HepG2 (cell line): Measurements from ENCODE around the gene IL1RAPL2. TPM values are rescaled to one million over a fixed set of nuclear protein-coding genes. Genes with fewer than 3 reads are reported as not detected.

Experiments used
- ATAC-seq: fragments of 200-7000 bp; cut with Tn5 transposase; 3 replicates; pipeline ENCODE4 v1.9.1; 2020; ENCODE audit warnings: mild to moderate bottlenecking, moderate library complexity
- BruUV-seq: library from RNA; stranded (reverse); fragments of 400-500 nt; replicated peaks from 2 replicates; lab custom pipeline; 2021; lab: Mats Ljungman, UMichigan
- CTCF ChIA-PET: fragments of 300-600 bp; formaldehyde crosslinking; extraction: SDS; loops from one replicate; lab custom pipeline; 2021; ENCODE audit warnings: low total read pairs, inconsistent platforms, low intra/inter-chr PET ratio; lab: Yijun Ruan, JAX
- POLR2A ChIA-PET: fragments of 350-600 bp; sonication (Branson Sonifier 250); formaldehyde crosslinking; loops from one replicate; lab custom pipeline; 2020; ENCODE audit warnings: antibody characterized with exemption, inconsistent platforms; lab: Yijun Ruan, JAX
- DNase-seq: peaks from one replicate; pipeline ENCODE4 v3.0.0-alpha.2; 2015; ENCODE audit warnings: low spot score
- FAIRE-seq: peaks from 3 replicates; lab custom pipeline; 2011; peaks lifted over from hg19 to GRCh38; lab: Jason Lieb, UNC
- H2AFZ ChIP-seq: one replicate; pipeline ENCODE4 v1.6.1; 2011; ENCODE audit warnings: low read length, inconsistent platforms
- H3K27ac ChIP-seq: fragments of 300-600 bp; 3 replicates; pipeline ENCODE4 v1.8.0; 2011; ENCODE audit warnings: mixed run types, mild to moderate bottlenecking, mixed read lengths, low read length, inconsistent platforms; ENCODE audit not compliant: insufficient read depth; ENCODE audit errors: extremely low read length
- H3K27me3 ChIP-seq, 2 experiments: fragments of 200-600 bp in 1 of 2; 2 replicates in 1 of 2; 3 replicates in 1 of 2; pipeline versions ENCODE4 v1.6.0 to v1.8.0; 2011; ENCODE audit warnings: low read length in 2 of 2, mild to moderate bottlenecking in 2 of 2, moderate library complexity in 2 of 2, inconsistent platforms in 1 of 2; ENCODE audit not compliant: insufficient read depth in 2 of 2, control insufficient read depth in 1 of 2
- H3K36me3 ChIP-seq, 2 experiments: fragments of 200-600 bp in 1 of 2; replicated peaks in 1 of 2; 2 replicates in 1 of 2; 3 replicates in 1 of 2; pipeline versions ENCODE4 v1.5.1 to v1.8.0; 2011; ENCODE audit warnings: low read length in 2 of 2, inconsistent platforms in 1 of 2; ENCODE audit not compliant: insufficient read depth in 2 of 2, control insufficient read depth in 1 of 2
- H3K4me1 ChIP-seq: 2 replicates; pipeline ENCODE4 v1.5.1; 2012; ENCODE audit warnings: low read length, inconsistent platforms; ENCODE audit not compliant: insufficient read depth
- H3K4me2 ChIP-seq: 2 replicates; pipeline ENCODE4 v1.6.0; 2011; ENCODE audit warnings: low read depth, low read length, inconsistent platforms
- H3K4me3 ChIP-seq, 3 experiments: fragments of 200-600 bp in 1 of 3; sonication (generic), shearing (Covaris generic) in 1 of 3; replicated peaks in 1 of 3; 2 replicates each; pipeline ENCODE4 v1.5.1; 2011 to 2016; ENCODE audit warnings: low read length in 3 of 3, inconsistent platforms in 2 of 3, low read depth in 2 of 3, mild to moderate bottlenecking in 2 of 3, control low read depth in 1 of 3, mixed read lengths in 1 of 3; ENCODE audit not compliant: insufficient read depth in 1 of 3
- H3K79me2 ChIP-seq: one replicate; pipeline ENCODE4 v1.6.1; 2011; ENCODE audit warnings: low read length, inconsistent platforms; ENCODE audit not compliant: insufficient read depth
- H3K9ac ChIP-seq: 2 replicates; pipeline ENCODE4 v1.6.0; 2011; ENCODE audit warnings: mild to moderate bottlenecking, low read depth, low read length, inconsistent platforms; ENCODE audit not compliant: insufficient read depth
- H3K9me3 ChIP-seq: 2 replicates; pipeline ENCODE4 v1.5.1; 2012; ENCODE audit warnings: mild to moderate bottlenecking, low read length
- H4K20me1 ChIP-seq: 2 replicates; pipeline ENCODE4 v1.6.0; 2011; ENCODE audit warnings: inconsistent platforms, mild to moderate bottlenecking, low read length, moderate library complexity; ENCODE audit not compliant: insufficient read depth
- KDM2A ChIP-seq: sonication (generic); formaldehyde crosslinking; IDR thresholded peaks from 2 replicates; pipeline ENCODE4 v1.4.0; 2020; ENCODE audit warnings: low read depth, missing genetic modification reagents, borderline replicate concordance
- NFE2 ChIP-seq: sonication (generic); formaldehyde crosslinking; IDR thresholded peaks from 2 replicates; pipeline ENCODE4 v1.4.0; 2020; ENCODE audit warnings: missing genetic modification reagents
- POGK ChIP-seq: sonication (generic); formaldehyde crosslinking; conservative IDR thresholded peaks from 2 replicates; pipeline ENCODE4 v1.8.0; 2022; ENCODE audit warnings: mild to moderate bottlenecking, moderate library complexity, missing genetic modification reagents
- TERF1 ChIP-seq: sonication (generic); formaldehyde crosslinking; IDR thresholded peaks from 2 replicates; pipeline ENCODE4 v1.8.0; 2022; ENCODE audit warnings: mild to moderate bottlenecking, missing genetic modification reagents, moderate library complexity
- XRCC5 ChIP-seq: fragments of 200-400 bp; formaldehyde crosslinking; optimal IDR thresholded peaks from 2 replicates; pipeline ENCODE3; 2017; ENCODE audit warnings: mild to moderate bottlenecking, low read length
- ZNF260 ChIP-seq: sonication (generic); formaldehyde crosslinking; IDR thresholded peaks from 2 replicates; pipeline ENCODE4 v1.4.0; 2020; ENCODE audit warnings: missing genetic modification reagents, low read depth, mild to moderate bottlenecking, borderline replicate concordance
- ZNF362 ChIP-seq: sonication (generic); formaldehyde crosslinking; IDR thresholded peaks from 2 replicates; pipeline ENCODE4 v1.4.0; 2020; ENCODE audit warnings: missing genetic modification reagents, mild to moderate bottlenecking, borderline replicate concordance
- ZNF678 ChIP-seq: sonication (generic); formaldehyde crosslinking; IDR thresholded peaks from 2 replicates; pipeline ENCODE4 v1.4.0; 2020; ENCODE audit warnings: mild to moderate bottlenecking, missing genetic modification reagents
- ZNF83 ChIP-seq: sonication (generic); formaldehyde crosslinking; IDR thresholded peaks from 2 replicates; pipeline ENCODE4 v1.4.0; 2020; ENCODE audit warnings: missing genetic modification reagents, mild to moderate bottlenecking, borderline replicate concordance
- WGBS: methylation state at CpG from one replicate; pipeline ENCODE4 v1.1.6; 2017; ENCODE audit warnings: low lambda C conversion rate; 5-methylcytosine and 5-hydroxymethylcytosine counted together
- in situ Hi-C: cut with HindIII; loops from 2 replicates; pipeline ENCODE4 v1.10.0; 2017; ENCODE audit warnings: low pct_unique_long_range_greater_than_20kb; ENCODE audit not compliant: extremely low pct_ligation_motif_present
- intact Hi-C: fragments of 100-400 bp; cut with micrococcal nuclease; formaldehyde crosslinking; loops from one replicate; pipeline ENCODE4 v1.10.0; 2022; ENCODE audit not compliant: unreplicated experiment
- polyA plus RNA-seq, 8 experiments: library from polyadenylated mRNA; depleted of rRNA in 3 of 8; stranded (reverse) in 7 of 8; unstranded in 1 of 8; fragments of >200 nt; fragmentation: Illumina TruSeq in 4 of 8; extraction: Trizol in 4 of 8; gene quantifications; 2 replicates each; pipeline versions ENCODE4 v1.2.1 to v1.2.3, GENCODE V29; 2011 to 2016; ENCODE audit warnings: low read depth in 4 of 8, missing spikeins in 1 of 8, mixed read lengths in 1 of 8; ENCODE audit not compliant: insufficient read depth in 1 of 8
- total RNA-seq, 5 experiments: library from RNA; depleted of rRNA; stranded (reverse); fragments of >200 nt; fragmentation: Illumina TruSeq; extraction: Trizol; gene quantifications; 2 replicates each; pipeline ENCODE4 v1.2.3, GENCODE V29; 2016; ENCODE audit warnings: low read depth in 1 of 5

IL1RAPL2 gene
- total and polyA plus RNA-seq, 2 of the 13 experiments (the other 11 are each of a cell fraction or from before 2014, with no cell fraction given) = not detected

- Histone ChIP-seq H3K36me3 (no peaks in the 10 kb centered on the region), H3K9me3 (no peaks in the 10 kb centered on the region), H3K4me3 (no peak overlapping the region), H3K27ac (no peak overlapping the region), H3K4me1 (no peaks in the 10 kb centered on the region), H3K4me2 (no peak overlapping the region), H4K20me1 (no peaks in the 10 kb centered on the region), H3K79me2 (no peaks in the 10 kb centered on the region), H3K9ac (no peak overlapping the region), H3K27me3 (no peaks in the 10 kb centered on the region), H2AFZ (no peak overlapping the region)
- ChIA-PET CTCF (no interaction called here), POLR2A (no interaction called here)
- intact Hi-C loops = no loop called here
- ATAC-seq (no peak), FAIRE-seq (no peak), DNase-seq (no peak)
- 23% methylated on average over 9 of the region's 9 CpGs for WGBS
- TF ChIP-seq ZNF362 (CRISPR knock-in tag) (no peak), ZNF83 (CRISPR knock-in tag) (no peak)
- no TSS peak for BruUV-seq
- in situ Hi-C loops = no loop called here
Measured at GRCh38 chrX:104695593-104695992, 129.6 kb downstream of the IL1RAPL2 start.

- H3K27me3 ChIP-seq = no peaks in the 10 kb centered on the region
- H2AFZ ChIP-seq = no peak overlapping the region
- POLR2A ChIA-PET = no interaction called here
- in situ Hi-C loops = no loop called here
- ATAC-seq = no peak
- no peak for FAIRE-seq
- no peak overlapping the region for H3K4me2 ChIP-seq
- TF ChIP-seq XRCC5 (no peak), NFE2 (no peak), POGK (CRISPR knock-in tag) (no peak), ZNF260 (CRISPR knock-in tag) (no peak), TERF1 (CRISPR knock-in tag) (no peak), KDM2A (no peak), ZNF678 (CRISPR knock-in tag) (no peak)
- TF ChIP-seq, all 625 proteins: peak for 0
- BruUV-seq = no TSS peak
- CTCF ChIA-PET = no interaction called here
- no peak overlapping the region for H3K4me3 ChIP-seq
- H3K9me3 ChIP-seq = no peaks in the 10 kb centered on the region
- 0% methylated on average over 1 of the region's 1 CpG for WGBS
- H3K27ac ChIP-seq = no peak overlapping the region
- no peak overlapping the region for H3K9ac ChIP-seq
- H3K36me3 ChIP-seq = no peaks in the 10 kb centered on the region
- DNase-seq = no peak
- H3K4me1 ChIP-seq = no peaks in the 10 kb centered on the region
- no peaks in the 10 kb centered on the region for H4K20me1 ChIP-seq
- intact Hi-C loops = no loop called here
- no peaks in the 10 kb centered on the region for H3K79me2 ChIP-seq
Measured at GRCh38 chrX:104696667-104697066, 130.7 kb downstream of the IL1RAPL2 start.
